Tibial artery (tissue), 4 donors: ENCODE measurements around the gene SELL.

ENCODE experiments used
- DNase-seq, 2 donors: peaks; one replicate each; pipeline ENCODE4 v3.0.0-alpha.2; 2019
- H3K27ac ChIP-seq, 2 donors: fragments of 200-600 bp; sonication (generic) in 1 of 2; 1 replicate in 1 of 2; 2 replicates in 1 of 2; pipeline ENCODE4 v1.5.1; 2018 to 2019; ENCODE audit warnings: mild to moderate bottlenecking in 1 of 2
- H3K27me3 ChIP-seq, 2 donors: fragments of 200-600 bp; sonication (generic) in 1 of 2; one replicate each; pipeline versions ENCODE4 v1.5.1 to v1.6.0; 2016 to 2019
- H3K36me3 ChIP-seq, 3 donors: fragments of 200-600 bp; sonication (generic) in 2 of 3; one replicate each; pipeline ENCODE4 v1.5.1; 2016 to 2019; ENCODE audit warnings: mild to moderate bottlenecking in 2 of 3
- H3K4me1 ChIP-seq, 4 donors: fragments of 200-600 bp; sonication (generic) in 2 of 4; 1 replicate in 3 of 4; 2 replicates in 1 of 4; pipeline ENCODE4 v1.5.1; 2016 to 2019
- H3K4me3 ChIP-seq, 2 donors: fragments of 200-600 bp; sonication (generic) in 1 of 2; 1 replicate in 1 of 2; 2 replicates in 1 of 2; pipeline ENCODE4 v1.5.1; 2018 to 2019; ENCODE audit warnings: mild to moderate bottlenecking in 2 of 2
- H3K9me3 ChIP-seq, 3 donors: fragments of 200-600 bp; sonication (generic) in 1 of 3; one replicate each; pipeline ENCODE4 v1.5.1; 2016 to 2019
- intact Hi-C: fragments of 100-400 bp; cut with DNase I; formaldehyde crosslinking; loops from one replicate; pipeline ENCODE4 v1.15.0; 2023; ENCODE audit warnings: low total_unique reads
- TF ChIP-seq, protein P1 (sequence below), 2 experiments: fragments of 200-600 bp in 1 of 2; fragments of 450-650 bp in 1 of 2; IDR thresholded peaks; one replicate each; pipeline ENCODE4 v1.5.1; 2017 to 2019; ENCODE audit warnings: antibody characterized with exemption in 2 of 2, mild to moderate bottlenecking in 1 of 2, moderate library complexity in 1 of 2

Gene SELL

DNA sequence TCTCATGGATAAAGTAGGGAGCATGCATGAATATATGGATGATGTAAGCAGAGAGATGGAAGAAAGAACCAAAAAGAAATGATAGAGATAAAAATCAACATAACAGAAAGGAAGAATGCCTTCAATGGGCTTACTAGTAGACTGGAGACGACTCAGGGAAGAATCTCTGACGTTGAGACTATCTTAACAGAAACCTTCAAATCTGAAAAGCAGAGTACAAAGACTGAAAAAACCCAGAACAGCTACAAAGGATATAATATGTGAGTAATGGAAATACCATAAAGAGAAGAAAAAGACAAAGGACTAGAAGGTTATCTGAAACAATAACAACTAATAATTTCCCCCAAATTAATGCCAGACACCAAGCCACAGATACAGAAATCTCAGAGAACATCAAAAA is 63.2 kb downstream of the SELL start:
- H3K9me3 ChIP-seq: no peaks in the 10 kb centered on the region
- DNase-seq: no peak
- H3K4me1 ChIP-seq: no peaks in the 10 kb centered on the region
- H3K27me3 ChIP-seq: no peaks in the 10 kb centered on the region
- no peak overlapping the region for H3K4me3 ChIP-seq
- H3K27ac ChIP-seq: no peak overlapping the region
- TF ChIP-seq, protein P1, sequence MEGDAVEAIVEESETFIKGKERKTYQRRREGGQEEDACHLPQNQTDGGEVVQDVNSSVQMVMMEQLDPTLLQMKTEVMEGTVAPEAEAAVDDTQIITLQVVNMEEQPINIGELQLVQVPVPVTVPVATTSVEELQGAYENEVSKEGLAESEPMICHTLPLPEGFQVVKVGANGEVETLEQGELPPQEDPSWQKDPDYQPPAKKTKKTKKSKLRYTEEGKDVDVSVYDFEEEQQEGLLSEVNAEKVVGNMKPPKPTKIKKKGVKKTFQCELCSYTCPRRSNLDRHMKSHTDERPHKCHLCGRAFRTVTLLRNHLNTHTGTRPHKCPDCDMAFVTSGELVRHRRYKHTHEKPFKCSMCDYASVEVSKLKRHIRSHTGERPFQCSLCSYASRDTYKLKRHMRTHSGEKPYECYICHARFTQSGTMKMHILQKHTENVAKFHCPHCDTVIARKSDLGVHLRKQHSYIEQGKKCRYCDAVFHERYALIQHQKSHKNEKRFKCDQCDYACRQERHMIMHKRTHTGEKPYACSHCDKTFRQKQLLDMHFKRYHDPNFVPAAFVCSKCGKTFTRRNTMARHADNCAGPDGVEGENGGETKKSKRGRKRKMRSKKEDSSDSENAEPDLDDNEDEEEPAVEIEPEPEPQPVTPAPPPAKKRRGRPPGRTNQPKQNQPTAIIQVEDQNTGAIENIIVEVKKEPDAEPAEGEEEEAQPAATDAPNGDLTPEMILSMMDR (IDR thresholded peaks at IDR 0.05): no peak
- intact Hi-C loops: no loop called here
- H3K36me3 ChIP-seq: no peaks in the 10 kb centered on the region

- Histone ChIP-seq H3K4me3 (no peak overlapping the region), H3K36me3 (no peaks in the 10 kb centered on the region), H3K27me3 (no peaks in the 10 kb centered on the region), H3K9me3 (no peaks in the 10 kb centered on the region), H3K27ac (no peak overlapping the region), H3K4me1 (no peaks in the 10 kb centered on the region)
- TF ChIP-seq, protein P1 (IDR thresholded peaks at IDR 0.05): no peak
- intact Hi-C loops: no loop called here
- no peak for DNase-seq
Measured at GRCh38 chr1:169647512-169647911, 63.9 kb downstream of the SELL start.

DNA sequence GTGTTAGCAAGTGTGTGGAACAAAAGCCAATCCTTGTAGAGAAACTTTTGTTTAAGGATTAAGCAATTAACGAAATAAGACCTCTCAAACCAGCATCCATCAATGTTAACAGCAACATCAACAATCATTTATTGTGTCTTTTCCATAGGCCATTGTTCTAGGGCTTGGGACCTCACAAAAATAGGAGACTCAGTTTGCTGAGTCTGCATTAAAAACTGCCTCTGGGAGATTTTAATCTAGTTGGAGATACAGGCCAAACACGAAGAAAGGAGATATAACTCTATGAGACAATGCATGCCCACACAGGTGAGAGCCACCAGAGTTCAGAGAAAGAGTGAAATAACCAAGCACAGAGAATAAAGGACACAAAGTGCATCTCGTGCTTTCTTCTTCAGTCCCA is 67.1 kb downstream of the SELL start:
- intact Hi-C loops: no loop called here
- H3K4me3 ChIP-seq: no peak overlapping the region
- no peak overlapping the region for H3K27ac ChIP-seq
- no peaks in the 10 kb centered on the region for H3K4me1 ChIP-seq
- no peak for DNase-seq
- H3K9me3 ChIP-seq: no peaks in the 10 kb centered on the region
- H3K36me3 ChIP-seq: no peaks in the 10 kb centered on the region
- TF ChIP-seq, protein P1 (IDR thresholded peaks at IDR 0.05): no peak
- no peaks in the 10 kb centered on the region for H3K27me3 ChIP-seq
